Endothelial cell of umbilical vein (primary cell): ENCODE data around the gene SNIP1.

Source experiments
- EZH2 ChIP-seq: IDR thresholded peaks from 2 replicates; pipeline ENCODE4 v1.6.1; 2012; ENCODE audit warnings: borderline replicate concordance, low read depth, mild to moderate bottlenecking, moderate library complexity, low read length, inconsistent platforms; ENCODE audit not compliant: severe bottlenecking
- GATA2 ChIP-seq: IDR thresholded peaks from 2 replicates; pipeline ENCODE4 v1.7.0; 2011; ENCODE audit warnings: low read depth, mild to moderate bottlenecking, moderate library complexity, mixed read lengths, low read length; ENCODE audit not compliant: insufficient read length, insufficient read depth
- MYC ChIP-seq: IDR thresholded peaks from one replicate; pipeline ENCODE4 v1.6.1; 2011; ENCODE audit warnings: mild to moderate bottlenecking, low read depth, low read length
- POLR2A ChIP-seq: IDR thresholded peaks from 2 replicates; pipeline ENCODE4 v1.6.1; 2012; ENCODE audit warnings: low read depth, mild to moderate bottlenecking, control low read depth, low read length

- TF ChIP-seq GATA2 (no peak), EZH2 (no peak), MYC (no peak), POLR2A (peak; percentile 63)
These were observed 39.5 kb downstream of the SNIP1 start, which contains the start of gene MEAF6 for GRCh38 chr1:37514350-37515184.
